PC-9 (cell line): Measurements from ENCODE around the gene MDN1. TPM values are rescaled to one million over a fixed set of nuclear protein-coding genes. Genes with fewer than 3 reads are reported as not detected.

Experiments used
- BruUV-seq: library from RNA; stranded (reverse); fragments of 400-500 nt; replicated peaks from 2 replicates; lab custom pipeline; 2021; lab: Mats Ljungman, UMichigan
- CTCF ChIA-PET: fragments of 300-600 bp; sonication (Branson Sonifier 250); formaldehyde crosslinking; loops from one replicate; lab custom pipeline; 2022; ENCODE audit warnings: antibody characterized with exemption; lab: Charles Lee
- POLR2A ChIA-PET: fragments of 300-600 bp; sonication (Branson Sonifier 250); formaldehyde crosslinking; loops from one replicate; lab custom pipeline; 2022; ENCODE audit warnings: antibody characterized with exemption; ENCODE audit not compliant: unreplicated experiment; lab: Charles Lee
- DNase-seq, 2 experiments: peaks; one replicate each; pipeline versions ENCODE4 v3.0.0 to v3.0.0-alpha.2; 2015 to 2022; ENCODE audit warnings: mixed read lengths in 1 of 2
- H2AFZ ChIP-seq: fragments of 200-600 bp; sonication (generic); 2 replicates; pipeline ENCODE4 v1.8.1; 2017; ENCODE audit warnings: antibody characterized with exemption
- H3F3A ChIP-seq: fragments of 200-600 bp; sonication (generic); 2 replicates; pipeline ENCODE4 v1.8.1; 2017; ENCODE audit warnings: antibody characterized with exemption, mild to moderate bottlenecking, low read depth; ENCODE audit not compliant: insufficient read depth
- H3K27ac ChIP-seq: fragments of 200-600 bp; sonication (generic); 2 replicates; pipeline ENCODE4 v1.6.1; 2016; ENCODE audit warnings: mixed run types
- H3K27me3 ChIP-seq: fragments of 200-600 bp; sonication (generic); 2 replicates; pipeline ENCODE4 v1.6.1; 2016; ENCODE audit warnings: low read depth, mixed run types; ENCODE audit not compliant: insufficient read depth
- H3K36me3 ChIP-seq: fragments of 200-600 bp; sonication (generic); 2 replicates; pipeline ENCODE4 v1.6.1; 2016; ENCODE audit warnings: low read depth, mixed run types
- H3K4me1 ChIP-seq: fragments of 200-600 bp; sonication (generic); replicated peaks from 2 replicates; pipeline ENCODE4 v1.6.1; 2016; ENCODE audit warnings: mixed run types; ENCODE audit not compliant: insufficient read depth
- H3K4me2 ChIP-seq: fragments of 200-600 bp; sonication (generic); 2 replicates; pipeline ENCODE4 v1.6.1; 2017; ENCODE audit warnings: mixed run types
- H3K4me3 ChIP-seq: fragments of 200-600 bp; sonication (generic); 2 replicates; pipeline ENCODE4 v1.6.1; 2016; ENCODE audit warnings: mixed run types
- H3K79me2 ChIP-seq: fragments of 200-600 bp; sonication (generic); 2 replicates; pipeline ENCODE4 v1.6.1; 2017; ENCODE audit warnings: low read depth, mixed run types
- H3K9me2 ChIP-seq: fragments of 200-600 bp; sonication (generic); 2 replicates; pipeline ENCODE4 v1.8.1; 2017; ENCODE audit warnings: mild to moderate bottlenecking; ENCODE audit not compliant: insufficient read depth
- H3K9me3 ChIP-seq: fragments of 200-600 bp; sonication (generic); 2 replicates; pipeline ENCODE4 v1.8.1; 2016; ENCODE audit warnings: low read depth; ENCODE audit not compliant: insufficient read depth
- H4K20me1 ChIP-seq: fragments of 200-600 bp; sonication (generic); 2 replicates; pipeline ENCODE4 v1.8.1; 2017; ENCODE audit not compliant: insufficient read depth
- EZH2 ChIP-seq: fragments of 200-600 bp; sonication (generic); IDR thresholded peaks from 2 replicates; pipeline ENCODE4 v1.8.0; 2017; ENCODE audit warnings: antibody characterized with exemption, low read depth
- intact Hi-C: fragments of 100-400 bp; cut with micrococcal nuclease; formaldehyde crosslinking; loops from one replicate; pipeline ENCODE4 v1.10.0; 2022; ENCODE audit not compliant: unreplicated experiment
- total RNA-seq: library from RNA; stranded (reverse); gene quantifications from 2 replicates; pipeline ENCODE4 v1.2.3, GENCODE V29; 2021
- TF ChIP-seq, protein P1 (sequence below): fragments of 200-600 bp; sonication (generic); conservative IDR thresholded peaks from 2 replicates; pipeline ENCODE4 v1.6.1; 2017; ENCODE audit warnings: mixed run types, antibody characterized with exemption, mild to moderate bottlenecking, moderate library complexity

The MDN1 gene
- total RNA-seq, 1 experiment from 2014 or later: 38.6 TPM

DNA sequence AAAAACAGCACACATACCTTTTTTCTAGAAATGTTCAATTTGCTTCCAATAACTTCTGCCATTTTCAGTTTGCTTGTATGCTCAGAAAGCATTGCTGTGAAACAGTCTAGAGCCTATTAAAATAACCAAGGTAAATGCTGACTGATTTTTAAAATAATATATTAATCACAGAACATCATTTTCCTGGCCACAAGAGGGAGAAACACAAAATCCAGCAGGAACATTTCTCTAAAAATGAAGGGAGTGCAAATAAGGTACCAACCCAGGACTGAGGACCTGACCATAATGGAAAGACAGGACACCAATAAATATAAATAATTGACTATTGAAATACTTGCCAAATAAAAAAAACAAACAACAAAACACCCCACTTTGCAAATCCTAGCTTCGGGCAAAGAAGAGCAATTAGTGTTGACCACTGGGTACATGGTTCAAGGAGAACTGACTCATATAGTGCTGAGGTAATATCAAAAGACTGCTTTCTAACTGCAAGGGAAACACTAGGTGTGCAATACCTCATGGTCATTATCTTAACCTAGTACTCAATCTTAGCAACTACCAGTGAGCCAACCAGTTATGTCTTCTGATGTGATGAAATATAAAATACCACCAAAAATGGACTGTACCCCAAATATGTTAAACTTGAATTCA is 42.9 kb downstream of the MDN1 start:
- H3K4me1 ChIP-seq: no peaks in the 10 kb centered on the region
- intact Hi-C loops: no loop called here
- H3K27me3 ChIP-seq: no peaks in the 10 kb centered on the region
- H3K36me3 ChIP-seq: peaks cover 5% of the 10 kb centered on the region; the same call in 1 of the 2 replicates
- H3K4me3 ChIP-seq: no peak overlapping the region
- H3K79me2 ChIP-seq: no peaks in the 10 kb centered on the region
- no peaks in the 10 kb centered on the region for H3K9me3 ChIP-seq
- H4K20me1 ChIP-seq: no peaks in the 10 kb centered on the region
- H3K27ac ChIP-seq: no peak overlapping the region
- H3K4me2 ChIP-seq: no peak overlapping the region
- no peaks in the 10 kb centered on the region for H3K9me2 ChIP-seq
- H2AFZ ChIP-seq: no peak overlapping the region
- no peaks in the 10 kb centered on the region for H3F3A ChIP-seq
- no peak for TF ChIP-seq EZH2
- TF ChIP-seq, protein P1, sequence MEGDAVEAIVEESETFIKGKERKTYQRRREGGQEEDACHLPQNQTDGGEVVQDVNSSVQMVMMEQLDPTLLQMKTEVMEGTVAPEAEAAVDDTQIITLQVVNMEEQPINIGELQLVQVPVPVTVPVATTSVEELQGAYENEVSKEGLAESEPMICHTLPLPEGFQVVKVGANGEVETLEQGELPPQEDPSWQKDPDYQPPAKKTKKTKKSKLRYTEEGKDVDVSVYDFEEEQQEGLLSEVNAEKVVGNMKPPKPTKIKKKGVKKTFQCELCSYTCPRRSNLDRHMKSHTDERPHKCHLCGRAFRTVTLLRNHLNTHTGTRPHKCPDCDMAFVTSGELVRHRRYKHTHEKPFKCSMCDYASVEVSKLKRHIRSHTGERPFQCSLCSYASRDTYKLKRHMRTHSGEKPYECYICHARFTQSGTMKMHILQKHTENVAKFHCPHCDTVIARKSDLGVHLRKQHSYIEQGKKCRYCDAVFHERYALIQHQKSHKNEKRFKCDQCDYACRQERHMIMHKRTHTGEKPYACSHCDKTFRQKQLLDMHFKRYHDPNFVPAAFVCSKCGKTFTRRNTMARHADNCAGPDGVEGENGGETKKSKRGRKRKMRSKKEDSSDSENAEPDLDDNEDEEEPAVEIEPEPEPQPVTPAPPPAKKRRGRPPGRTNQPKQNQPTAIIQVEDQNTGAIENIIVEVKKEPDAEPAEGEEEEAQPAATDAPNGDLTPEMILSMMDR: no peak
- CTCF ChIA-PET: no interaction called here
- BruUV-seq: no TSS peak
- DNase-seq: no peak
- POLR2A ChIA-PET: no interaction called here

DNA sequence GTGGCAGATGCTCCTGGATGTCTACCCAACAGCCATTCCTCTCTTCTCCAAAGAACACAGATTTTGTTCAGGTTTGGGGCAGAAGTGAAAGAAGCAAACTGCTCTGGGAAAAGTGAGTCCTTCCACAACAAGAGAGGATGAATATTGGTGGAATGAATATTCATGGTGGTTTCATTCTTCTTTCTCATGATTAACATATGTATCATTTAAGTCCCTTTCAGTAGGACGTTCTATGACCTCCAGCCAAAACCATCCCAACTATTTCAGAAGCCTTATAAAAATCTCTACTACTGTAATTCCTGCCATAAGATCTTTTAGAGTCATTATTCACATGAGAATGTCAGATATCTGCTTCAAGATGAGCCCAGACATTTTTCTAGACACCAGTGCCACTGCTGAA is 44.4 kb downstream of the MDN1 start:
- BruUV-seq: no TSS peak
- no peaks in the 10 kb centered on the region for H3K9me2 ChIP-seq
- no peak overlapping the region for H3K4me3 ChIP-seq
- no peaks in the 10 kb centered on the region for H3K4me1 ChIP-seq
- no peaks in the 10 kb centered on the region for H3K9me3 ChIP-seq
- TF ChIP-seq EZH2: no peak
- TF ChIP-seq, protein P1: no peak
- H3K36me3 ChIP-seq: peaks cover 5% of the 10 kb centered on the region; the same call in 1 of the 2 replicates
- no peaks in the 10 kb centered on the region for H4K20me1 ChIP-seq
- no peak overlapping the region for H3K27ac ChIP-seq
- ChIA-PET CTCF (no interaction called here), POLR2A (interaction anchor here (0.7 kb wide), 1 partner anchor 45 kb away, joined by 6 read pairs; the partner anchor contains the start of gene MDN1)
- DNase-seq: no peak
- no peak overlapping the region for H3K4me2 ChIP-seq
- H2AFZ ChIP-seq: no peak overlapping the region
- no peaks in the 10 kb centered on the region for H3K27me3 ChIP-seq
- H3K79me2 ChIP-seq: no peaks in the 10 kb centered on the region
- intact Hi-C loops: no loop called here
- H3F3A ChIP-seq: no peaks in the 10 kb centered on the region

DNA sequence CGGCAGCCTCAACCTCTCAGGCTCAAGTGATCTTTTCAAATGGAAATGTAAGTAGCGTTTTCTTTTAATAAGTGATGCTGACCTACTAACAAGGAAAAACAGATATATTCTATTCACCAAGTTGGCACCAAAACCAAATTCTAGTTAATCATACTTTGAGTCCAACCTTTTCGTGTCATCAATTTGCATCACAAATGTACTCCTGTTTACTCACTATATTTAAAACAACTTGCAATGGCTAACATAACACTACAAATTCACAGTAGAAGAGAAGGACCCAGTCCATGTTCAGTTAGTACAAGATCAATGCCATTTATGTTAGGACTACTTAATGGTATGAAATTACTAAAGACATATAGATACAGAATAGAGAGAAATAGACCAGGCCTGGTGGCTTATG is 50.0 kb downstream of the MDN1 start:
- no peak overlapping the region for H2AFZ ChIP-seq
- CTCF ChIA-PET: no interaction called here
- H3K4me2 ChIP-seq: no peak overlapping the region
- H3K9me3 ChIP-seq: no peaks in the 10 kb centered on the region
- no peak for DNase-seq
- H3K27me3 ChIP-seq: no peaks in the 10 kb centered on the region
- no peak overlapping the region for H3K4me3 ChIP-seq
- BruUV-seq: no TSS peak
- no peaks in the 10 kb centered on the region for H3F3A ChIP-seq
- no peaks in the 10 kb centered on the region; the same call in 1 of the 2 replicates for H3K36me3 ChIP-seq
- H3K79me2 ChIP-seq: no peaks in the 10 kb centered on the region
- H3K4me1 ChIP-seq: no peaks in the 10 kb centered on the region
- intact Hi-C loops: no loop called here
- H4K20me1 ChIP-seq: no peaks in the 10 kb centered on the region
- no peak for TF ChIP-seq EZH2
- TF ChIP-seq, protein P1: no peak
- POLR2A ChIA-PET: no interaction called here
- H3K27ac ChIP-seq: no peak overlapping the region
- no peaks in the 10 kb centered on the region for H3K9me2 ChIP-seq
